Measurements from ENCODE around the gene TIFAB.

Gene TIFAB

DNA sequence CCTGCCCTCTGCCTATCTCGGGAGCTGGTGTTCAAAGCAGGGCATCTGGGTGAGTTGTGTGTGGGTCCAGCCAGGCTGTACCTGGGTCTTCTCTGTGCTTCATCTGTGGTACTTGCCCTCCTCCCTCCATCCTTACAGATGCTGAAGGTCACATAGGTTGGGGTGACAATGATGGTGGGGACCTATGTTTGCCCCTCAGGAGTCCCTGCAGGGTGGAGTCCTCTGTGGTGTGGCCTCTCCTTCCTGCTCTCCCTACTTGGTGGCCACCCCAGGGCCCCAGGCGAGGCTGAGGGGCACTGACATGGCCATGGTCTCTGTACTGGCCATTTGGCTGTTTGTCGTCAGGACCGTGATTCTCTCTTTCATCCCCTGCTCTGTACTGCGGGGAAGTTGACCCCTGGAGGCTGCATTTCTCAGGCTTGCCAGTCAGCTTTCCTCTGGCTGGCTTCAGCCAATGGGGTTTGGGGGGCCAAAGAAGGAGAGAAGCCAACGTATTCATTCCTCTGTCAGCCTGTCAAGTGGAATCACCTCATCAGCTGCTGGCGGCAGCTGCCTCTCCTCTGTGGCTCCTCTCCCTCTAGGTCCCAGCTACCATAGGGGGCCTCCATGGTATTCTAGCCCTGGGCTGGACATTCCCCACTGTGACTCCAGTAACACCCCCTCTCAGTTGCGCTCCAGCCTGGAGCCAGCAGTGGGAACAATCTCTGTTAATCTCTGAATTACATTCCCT is 9.6 kb downstream of the TIFAB start:
- no peak for DNase-seq (ENCODE audit: low read depth)

- no peak for DNase-seq (ENCODE audit: low read depth)
Measured at GRCh38 chr5:135441919-135442318, 10.2 kb downstream of the TIFAB start.

DNA sequence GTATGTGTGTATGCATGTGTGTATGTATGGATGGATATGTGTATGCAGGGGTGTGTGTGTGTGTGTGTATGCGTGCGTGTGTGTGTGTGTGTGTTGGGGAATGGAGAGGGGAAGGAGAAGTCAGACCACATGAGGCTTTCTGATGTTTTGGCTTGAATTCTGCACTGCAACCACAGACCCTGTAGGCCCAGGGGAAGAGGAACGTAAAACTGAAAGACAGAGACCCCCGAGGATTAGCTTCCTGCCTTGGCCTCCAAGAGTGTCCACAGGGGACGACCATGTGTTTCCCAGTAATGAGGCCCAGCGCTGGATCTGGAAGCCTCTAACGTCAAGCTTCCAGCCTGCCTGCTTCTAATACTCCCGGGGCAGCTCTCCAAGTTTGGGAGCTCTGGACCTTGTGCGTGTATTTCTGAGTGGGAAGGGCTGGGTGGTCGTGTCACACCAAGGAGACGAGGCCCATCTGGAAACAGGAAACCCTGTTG is 10.8 kb downstream of the TIFAB start:
- DNase-seq (ENCODE audit: low read depth), result no peak

GRCh38 chr5:135440916-135441315 is 11.2 kb downstream of the TIFAB start:
- no peak for DNase-seq (ENCODE audit: low read depth)

DNA sequence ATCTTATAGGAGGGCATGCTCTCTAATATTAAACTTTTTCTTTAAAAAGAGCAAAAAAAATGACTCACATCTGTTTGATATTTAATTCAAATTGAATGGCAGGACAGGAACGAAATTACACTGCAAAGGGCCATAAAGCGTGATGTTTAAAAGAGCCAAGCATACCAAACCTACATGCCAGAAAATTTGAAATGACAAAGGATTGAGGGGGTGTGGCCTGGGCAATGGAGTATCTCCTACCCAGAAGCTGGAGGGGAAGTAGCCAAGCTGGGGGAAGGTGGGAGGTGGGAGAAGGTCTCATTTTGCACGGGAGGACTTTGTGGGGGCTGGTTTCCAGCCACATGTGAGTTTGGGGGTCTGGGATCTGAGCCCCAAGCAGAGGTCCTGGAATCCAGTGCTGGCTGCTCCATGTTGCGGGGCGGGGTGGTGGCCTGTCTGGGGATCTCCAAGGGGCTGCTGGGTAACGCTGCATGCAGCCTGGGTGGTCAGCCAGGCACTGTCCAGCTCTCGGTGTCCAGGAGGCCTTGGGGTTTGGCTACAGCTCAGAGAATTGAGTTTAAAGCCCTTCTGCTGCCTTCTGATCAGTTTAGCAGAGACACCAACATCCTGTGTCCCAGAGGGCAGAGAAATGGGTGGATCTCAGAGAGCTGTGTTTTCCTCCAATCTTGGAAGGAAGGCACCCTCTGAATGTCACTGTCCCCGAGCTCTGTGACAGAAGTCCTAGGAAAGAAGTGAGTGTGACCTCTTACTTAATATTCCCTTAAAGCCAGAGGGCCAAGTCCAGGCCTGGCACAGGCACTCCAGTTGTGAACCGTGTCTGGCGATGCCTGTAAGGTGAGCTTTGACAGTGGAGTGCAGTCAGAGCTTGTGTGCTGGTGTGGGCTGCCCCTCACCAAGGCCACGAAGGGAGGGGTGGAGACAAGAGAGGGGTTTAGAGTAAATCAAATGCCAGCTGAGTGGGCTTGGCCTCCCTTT is 12.6 kb downstream of the TIFAB start:
- DNase-seq (ENCODE audit: low read depth), result no peak

DNA sequence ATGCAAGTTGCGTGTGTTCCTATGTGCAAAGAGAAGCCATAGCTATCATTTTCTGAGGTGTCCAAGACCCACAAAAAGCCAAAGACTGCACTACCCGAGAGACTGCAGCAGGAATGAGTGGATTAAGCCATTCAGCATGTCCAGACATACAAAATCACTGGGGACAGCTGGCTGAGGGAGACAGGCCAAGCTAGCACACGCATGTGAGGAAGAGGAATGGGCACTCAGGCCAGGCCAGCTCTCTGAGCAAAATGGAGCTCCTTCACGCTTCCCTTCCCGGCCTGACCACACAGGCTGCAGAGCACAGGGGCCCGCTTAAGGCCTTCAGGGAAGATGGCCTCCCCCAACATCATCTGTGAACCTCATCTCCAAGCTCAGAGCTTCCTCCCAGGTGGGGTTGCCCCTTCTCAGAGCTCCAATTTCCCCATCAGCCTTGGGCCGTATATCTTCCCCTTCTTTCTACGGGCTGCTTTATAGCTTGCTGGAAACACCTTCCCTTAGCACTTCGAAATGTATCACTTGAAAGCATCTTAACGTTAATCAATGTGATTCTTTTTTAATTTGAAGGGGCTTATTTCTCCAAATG is 13.4 kb downstream of the TIFAB start:
- DNase-seq (ENCODE audit: low read depth), result no peak

- no peak for DNase-seq (ENCODE audit: low read depth)
Measured at GRCh38 chr5:135437796-135438560, 14.2 kb downstream of the TIFAB start.

GRCh38 chr5:135437422-135437795 is 14.7 kb downstream of the TIFAB start:
- no peak for DNase-seq (ENCODE audit: low read depth)

GRCh38 chr5:135436951-135437418 is 15.2 kb downstream of the TIFAB start:
- no peak for DNase-seq (ENCODE audit: low read depth)

- DNase-seq (ENCODE audit: low read depth), result no peak
Measured at GRCh38 chr5:135435467-135436330, 16.5 kb downstream of the TIFAB start.

DNA sequence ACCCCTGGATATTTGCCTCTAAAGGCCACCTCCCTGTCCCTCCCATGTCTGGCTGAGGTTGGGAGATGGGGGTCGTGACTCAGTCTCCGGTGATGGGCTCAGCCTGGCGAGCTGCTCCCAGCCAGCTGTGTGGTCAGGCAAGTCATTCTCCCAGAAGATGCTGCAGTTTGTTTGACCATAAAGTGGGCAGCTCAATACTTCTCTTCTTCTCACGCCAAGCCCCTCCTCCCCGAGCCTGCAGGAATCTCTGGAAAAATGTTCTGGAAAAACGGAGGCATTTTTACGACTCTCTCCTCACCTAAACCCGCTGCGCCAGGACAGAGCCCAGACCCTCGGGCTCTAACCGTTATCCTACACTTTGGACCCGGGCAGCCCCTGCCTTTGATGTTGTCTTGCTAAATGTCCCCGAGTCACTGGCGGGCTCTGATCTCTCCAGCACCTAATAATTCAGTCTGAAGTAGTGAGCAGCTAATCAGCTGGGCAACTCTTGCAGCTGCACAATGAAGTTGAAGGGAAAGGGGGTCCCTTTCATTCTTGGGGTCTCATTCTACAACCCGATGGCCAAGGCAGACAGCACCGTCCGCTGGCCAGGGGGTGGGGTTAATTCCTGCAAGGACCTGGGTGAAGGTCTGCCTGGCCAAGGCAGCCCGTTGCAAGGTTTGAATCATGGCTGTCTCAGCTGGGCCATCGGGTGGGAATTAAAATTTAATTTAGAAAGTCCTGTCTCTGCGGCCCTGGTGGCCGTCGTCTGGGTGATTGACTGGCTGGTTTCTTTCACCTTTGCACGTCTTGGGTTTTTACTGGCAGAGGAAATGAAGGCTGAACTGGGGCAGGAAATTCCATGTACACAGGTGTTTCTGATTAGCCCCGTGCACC is 17.3 kb downstream of the TIFAB start:
- DNase-seq (ENCODE audit: low read depth), result no peak

- no peak for DNase-seq (ENCODE audit: low read depth)
Measured at GRCh38 chr5:135433681-135434426, 18.3 kb downstream of the TIFAB start.

DNA sequence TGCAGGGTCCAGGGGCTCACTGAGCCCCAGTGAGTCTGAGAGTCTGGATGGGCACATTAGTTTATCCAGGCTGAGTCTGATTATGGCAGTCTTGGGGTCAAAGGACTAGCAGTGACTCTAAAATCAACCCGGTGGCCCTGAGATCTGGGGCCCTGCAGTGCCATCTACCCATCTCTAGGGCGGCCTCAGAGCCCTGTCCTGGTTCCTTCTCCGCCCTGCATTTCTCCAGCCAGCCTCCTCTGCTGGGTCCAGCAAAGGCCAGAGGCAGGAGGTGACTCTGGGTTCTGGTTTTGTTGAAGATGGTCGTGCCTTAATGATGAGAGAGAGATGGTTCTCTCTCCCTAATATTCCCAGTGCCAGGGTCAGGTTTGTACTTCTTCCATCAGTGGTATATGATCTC is 20.0 kb downstream of the TIFAB start:
- DNase-seq (ENCODE audit: low read depth), result no peak

GRCh38 chr5:135430135-135430437 is 22.1 kb downstream of the TIFAB start:
- DNase-seq (ENCODE audit: low read depth), result no peak

GRCh38 chr5:135429301-135430134 is 22.6 kb downstream of the TIFAB start:
- no peak for DNase-seq (ENCODE audit: low read depth)

GRCh38 chr5:135428586-135428985 is 23.6 kb downstream of the TIFAB start:
- DNase-seq (ENCODE audit: low read depth), result no peak

DNA sequence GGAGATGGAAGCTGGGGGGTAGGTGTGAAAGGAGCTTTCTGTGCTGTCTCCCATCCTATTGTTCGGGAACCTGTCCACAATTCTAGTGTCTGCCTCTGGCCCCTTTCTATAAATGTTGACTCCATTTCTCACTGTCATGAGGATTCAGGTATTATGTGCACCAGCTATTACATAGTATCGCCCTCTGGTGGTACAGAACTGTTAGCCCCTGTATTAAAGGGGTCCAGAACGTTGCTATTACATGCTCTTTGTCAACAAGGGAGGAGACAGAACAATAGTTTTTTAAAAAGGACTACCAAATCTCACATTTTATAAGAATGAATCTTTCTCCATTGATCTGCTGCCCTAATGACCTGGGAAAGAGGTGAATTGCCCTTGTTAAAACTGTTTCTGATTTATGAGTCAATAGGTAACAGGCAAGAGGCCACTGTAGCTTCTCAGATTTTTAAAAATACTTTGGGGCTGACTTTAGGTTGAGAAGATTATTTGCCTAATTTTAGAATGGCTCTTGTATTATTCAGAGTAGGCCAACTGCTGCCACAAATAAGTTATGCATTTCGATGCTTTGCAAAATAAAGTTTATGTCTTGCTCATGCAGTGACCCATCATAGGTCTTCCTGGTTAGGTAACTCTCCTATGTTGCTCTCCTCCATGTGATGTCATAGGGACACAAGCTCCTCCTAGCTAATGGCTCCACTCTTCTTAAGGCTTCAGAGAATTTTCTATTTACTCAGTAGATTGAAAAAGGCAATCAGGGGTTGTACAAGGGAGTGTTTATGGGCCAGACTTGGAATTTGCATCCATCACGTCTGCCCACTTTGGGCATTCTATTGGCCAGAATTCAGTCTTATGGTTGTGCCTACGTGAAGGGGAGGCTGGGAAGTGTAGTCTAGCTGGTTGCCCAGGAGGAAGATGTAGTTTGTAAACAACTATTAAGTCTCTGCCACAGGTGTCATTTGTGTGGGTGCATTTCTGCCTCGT is 25.8 kb downstream of the TIFAB start:
- DNase-seq (ENCODE audit: low read depth), result no peak

Measured in stimulated activated CD8-positive, alpha-beta memory T cell treated with anti-CD3 and anti-CD28 coated beads, Interleukin-12 subunit alpha, Interleukin-12 subunit beta, amount 100 ng/mL, for 1 hour (primary cell).